GM12801 (cell line): ENCODE data around the gene FANCG.

ENCODE experiments used
- TF ChIP-seq, protein P1 (sequence below): IDR thresholded peaks from one replicate; pipeline ENCODE4 v1.5.1; 2011; ENCODE audit warnings: control low read depth; ENCODE audit not compliant: insufficient read length; ENCODE audit errors: extremely low read depth

Gene FANCG

DNA sequence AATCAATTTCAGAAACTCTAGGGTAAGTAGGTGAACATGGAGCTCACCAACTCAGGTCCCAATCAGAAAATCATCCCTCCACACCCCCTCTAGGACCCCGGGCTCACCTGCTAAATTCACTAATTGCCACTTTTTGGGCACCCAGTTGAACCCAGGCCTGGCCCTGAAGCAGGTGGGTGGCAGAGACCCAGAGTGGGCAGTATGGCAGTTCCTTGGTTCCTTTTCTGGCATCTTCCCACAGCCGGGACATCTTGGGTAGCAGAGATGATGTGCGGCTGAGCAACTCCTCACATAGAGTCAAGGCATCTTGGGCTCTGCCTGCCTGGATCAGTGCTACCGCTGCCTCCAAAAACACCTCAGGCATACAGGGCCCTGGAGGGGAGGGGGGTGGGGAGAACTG is 4.4 kb downstream of the FANCG start:
- TF ChIP-seq, protein P1, sequence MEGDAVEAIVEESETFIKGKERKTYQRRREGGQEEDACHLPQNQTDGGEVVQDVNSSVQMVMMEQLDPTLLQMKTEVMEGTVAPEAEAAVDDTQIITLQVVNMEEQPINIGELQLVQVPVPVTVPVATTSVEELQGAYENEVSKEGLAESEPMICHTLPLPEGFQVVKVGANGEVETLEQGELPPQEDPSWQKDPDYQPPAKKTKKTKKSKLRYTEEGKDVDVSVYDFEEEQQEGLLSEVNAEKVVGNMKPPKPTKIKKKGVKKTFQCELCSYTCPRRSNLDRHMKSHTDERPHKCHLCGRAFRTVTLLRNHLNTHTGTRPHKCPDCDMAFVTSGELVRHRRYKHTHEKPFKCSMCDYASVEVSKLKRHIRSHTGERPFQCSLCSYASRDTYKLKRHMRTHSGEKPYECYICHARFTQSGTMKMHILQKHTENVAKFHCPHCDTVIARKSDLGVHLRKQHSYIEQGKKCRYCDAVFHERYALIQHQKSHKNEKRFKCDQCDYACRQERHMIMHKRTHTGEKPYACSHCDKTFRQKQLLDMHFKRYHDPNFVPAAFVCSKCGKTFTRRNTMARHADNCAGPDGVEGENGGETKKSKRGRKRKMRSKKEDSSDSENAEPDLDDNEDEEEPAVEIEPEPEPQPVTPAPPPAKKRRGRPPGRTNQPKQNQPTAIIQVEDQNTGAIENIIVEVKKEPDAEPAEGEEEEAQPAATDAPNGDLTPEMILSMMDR = no peak

DNA sequence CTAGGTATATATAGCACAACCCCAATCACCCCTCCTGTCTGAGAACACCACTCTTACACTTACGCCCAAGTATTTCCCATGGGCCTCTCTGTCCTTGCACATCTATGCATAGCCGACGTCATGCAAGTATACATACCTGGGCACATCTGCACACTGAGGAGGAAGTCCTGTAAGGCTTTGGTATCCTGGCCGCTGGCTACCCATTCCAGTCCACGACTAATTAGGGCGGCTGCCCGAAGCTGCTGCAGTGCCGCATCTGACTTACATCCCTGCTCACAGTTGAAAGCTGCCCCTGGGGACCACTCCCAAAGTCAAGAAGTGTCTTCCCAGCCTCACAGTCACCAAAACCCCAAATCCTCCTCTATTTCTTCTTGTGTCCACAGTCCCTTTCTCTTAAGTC is 5.0 kb downstream of the FANCG start:
- TF ChIP-seq, protein P1 = no peak

DNA sequence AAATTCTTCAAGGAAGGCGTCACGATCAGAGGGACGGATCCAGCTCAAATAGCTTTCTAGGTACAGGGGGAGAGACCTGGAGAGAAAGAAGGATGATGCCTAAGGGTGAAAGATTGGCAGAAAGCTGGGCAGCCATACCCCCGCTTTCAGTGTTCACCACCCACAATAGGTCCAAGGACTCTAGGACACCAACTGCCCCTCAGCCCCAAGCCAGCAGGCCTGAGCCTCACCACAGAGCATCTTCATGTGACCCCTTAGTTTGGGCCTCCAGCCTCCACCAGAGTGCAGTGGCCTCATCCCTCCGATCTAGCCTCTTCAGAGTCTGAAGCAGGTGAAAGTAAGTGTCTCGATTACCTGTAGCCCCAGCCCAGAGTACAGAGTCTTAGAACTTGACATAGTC is 5.6 kb downstream of the FANCG start:
- TF ChIP-seq, protein P1 = no peak

DNA sequence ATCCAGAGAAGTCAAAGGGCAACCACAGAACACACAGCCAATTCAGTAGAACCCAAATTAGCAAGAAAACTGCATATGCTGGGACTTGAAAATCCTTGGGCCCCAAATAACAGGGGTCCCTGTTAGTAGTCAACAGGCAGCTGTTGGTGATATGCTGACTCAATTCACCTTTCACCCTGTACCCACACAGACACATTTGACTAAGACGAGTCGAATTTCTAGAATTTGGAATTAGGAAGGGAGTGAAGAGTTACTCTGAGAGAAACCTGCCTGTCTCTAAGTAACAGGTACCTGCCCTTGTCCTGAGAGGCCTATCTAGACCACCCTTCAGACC is 6.5 kb downstream of the FANCG start:
- TF ChIP-seq, protein P1 = no peak

DNA sequence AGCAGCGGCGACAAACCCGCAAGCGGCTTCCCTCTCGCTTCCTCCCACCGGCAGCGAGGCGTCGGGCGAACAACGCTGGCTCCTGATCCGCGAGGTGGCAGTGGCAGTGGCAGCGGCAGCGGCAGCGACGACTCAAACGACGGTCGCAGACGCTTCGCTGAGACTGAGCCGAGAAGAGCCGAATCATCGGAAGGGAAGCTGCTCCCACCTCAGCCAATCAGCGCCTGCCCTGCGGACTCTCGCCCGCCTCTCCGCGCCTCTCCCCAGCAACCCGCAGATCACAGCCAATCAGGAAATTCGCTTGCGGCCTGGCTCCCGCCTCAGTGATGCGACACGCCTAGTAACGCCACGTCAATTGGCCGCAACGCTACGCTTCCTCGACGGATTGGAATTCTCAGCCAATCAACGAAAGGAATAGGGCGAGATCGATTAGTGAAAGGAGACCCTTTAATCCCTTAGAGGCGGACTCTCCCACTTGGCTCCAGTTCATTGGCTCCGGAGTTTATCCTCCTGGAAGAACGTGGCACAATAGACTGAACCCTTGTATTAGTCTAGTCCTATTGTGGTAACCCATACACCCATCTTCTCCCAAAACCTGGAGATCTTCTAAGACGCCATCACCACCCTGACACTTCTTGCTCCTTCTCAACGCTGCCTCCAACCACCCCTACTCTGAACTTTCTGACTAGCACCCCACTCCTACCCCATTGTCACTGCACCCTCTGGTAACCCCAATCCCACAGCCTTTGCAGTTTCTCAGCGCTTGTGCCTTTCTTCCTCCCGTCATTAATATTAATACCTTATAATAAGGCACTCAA is 7.1 kb downstream of the FANCG start, which contains the start of gene VCP:
Gene VCP, minus strand, starts transcription at position 165 of the 818 bp plus-strand sequence. CDS start 272 bp downstream, outside the sequence.
- TF ChIP-seq, protein P1 = no peak

DNA sequence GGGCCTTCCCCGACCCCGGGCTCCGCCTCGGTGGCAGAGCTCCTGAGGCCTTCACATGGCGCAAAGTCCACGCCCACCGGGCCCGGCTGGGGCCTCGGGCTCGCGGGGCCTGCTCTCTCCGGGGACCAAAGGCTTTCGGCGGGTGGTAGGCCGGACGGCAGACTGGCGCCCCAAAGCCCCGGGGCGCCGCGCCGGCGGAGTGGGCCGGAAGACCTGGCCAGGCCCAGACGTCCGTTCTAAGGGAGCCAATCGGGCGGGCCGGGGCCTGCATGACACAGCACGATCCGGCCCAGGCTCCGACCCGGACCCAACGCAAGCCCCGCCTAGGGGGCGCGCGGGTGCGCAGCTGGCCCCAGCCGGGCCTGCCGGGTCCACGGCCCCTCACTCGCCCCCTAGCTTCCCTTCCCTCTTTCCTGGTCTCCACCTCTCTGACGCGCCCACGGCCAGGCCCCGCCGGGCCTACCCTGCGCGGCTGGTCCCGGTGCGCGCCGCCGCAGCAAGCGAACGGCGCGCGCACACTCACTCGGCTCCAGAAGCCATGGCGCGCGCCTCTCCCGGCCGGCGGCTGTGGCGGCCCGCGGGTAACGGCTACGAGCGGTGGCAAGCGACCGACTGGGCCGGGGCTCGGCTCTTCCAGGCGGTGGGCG is 7.8 kb downstream of the FANCG start:
- TF ChIP-seq, protein P1 = no peak

DNA sequence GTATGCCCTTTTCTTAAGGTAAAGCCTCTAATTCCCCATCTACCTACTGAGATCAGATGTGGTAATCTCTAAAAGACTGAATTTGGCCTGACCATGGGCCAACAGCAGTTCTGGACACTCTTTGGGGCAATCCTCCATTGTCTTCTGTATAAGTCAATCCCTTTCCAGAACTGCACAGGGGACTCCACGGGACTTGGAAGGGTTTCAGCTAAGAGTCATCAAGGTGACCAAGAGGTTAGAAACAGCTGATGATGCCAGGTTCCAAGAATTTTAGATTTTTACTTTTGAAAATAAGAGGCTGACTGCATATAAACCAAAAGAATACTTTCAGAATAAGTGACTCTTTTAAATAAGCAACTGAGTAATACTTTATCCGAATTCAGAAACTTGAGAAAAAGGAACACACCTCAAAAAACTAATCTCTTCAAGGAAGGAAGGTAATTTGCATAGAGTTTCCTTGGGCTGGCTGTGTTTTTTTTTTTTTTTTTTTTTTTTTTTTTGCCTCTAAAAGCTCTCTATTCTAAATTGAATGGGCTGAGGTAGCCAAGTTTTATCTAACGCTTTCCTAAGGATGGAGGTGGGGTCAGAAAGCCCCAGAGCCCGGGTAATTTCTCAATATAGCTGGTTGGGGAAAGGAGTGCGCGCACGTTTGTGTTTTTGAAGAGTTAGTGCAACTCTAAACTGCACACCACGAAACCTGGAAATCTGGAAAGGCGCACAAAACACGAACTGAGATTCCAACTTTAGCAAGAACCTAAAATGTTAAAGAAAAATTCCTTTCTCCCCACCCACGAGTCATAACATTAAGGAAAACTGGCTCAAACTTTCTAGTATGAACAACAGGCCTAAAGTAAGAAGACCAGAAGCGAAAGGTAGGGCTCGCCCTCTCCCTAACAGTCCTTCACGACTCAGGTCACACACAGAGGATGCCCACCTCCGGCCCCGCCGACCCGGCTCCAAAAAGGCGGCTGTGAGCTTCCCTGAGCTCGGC is 8.6 kb downstream of the FANCG start:
- TF ChIP-seq, protein P1 = no peak
